Stimulated activated CD8-positive, alpha-beta memory T cell treated with anti-CD3 and anti-CD28 coated beads, Interleukin-4, amount 100 ng/mL, for 4 hours (primary cell): ENCODE results near the gene KRT36.

Experiments
- DNase-seq, 2 donors: peaks; one replicate each; pipeline ENCODE4 v3.0.0-alpha.2; 2020; ENCODE audit warnings: low read depth in 2 of 2, low spot score in 1 of 2

KRT36 gene

GRCh38 chr17:41522301-41523224 lies 32.9 kb upstream of the KRT36 start:
- DNase-seq: no peak

DNA sequence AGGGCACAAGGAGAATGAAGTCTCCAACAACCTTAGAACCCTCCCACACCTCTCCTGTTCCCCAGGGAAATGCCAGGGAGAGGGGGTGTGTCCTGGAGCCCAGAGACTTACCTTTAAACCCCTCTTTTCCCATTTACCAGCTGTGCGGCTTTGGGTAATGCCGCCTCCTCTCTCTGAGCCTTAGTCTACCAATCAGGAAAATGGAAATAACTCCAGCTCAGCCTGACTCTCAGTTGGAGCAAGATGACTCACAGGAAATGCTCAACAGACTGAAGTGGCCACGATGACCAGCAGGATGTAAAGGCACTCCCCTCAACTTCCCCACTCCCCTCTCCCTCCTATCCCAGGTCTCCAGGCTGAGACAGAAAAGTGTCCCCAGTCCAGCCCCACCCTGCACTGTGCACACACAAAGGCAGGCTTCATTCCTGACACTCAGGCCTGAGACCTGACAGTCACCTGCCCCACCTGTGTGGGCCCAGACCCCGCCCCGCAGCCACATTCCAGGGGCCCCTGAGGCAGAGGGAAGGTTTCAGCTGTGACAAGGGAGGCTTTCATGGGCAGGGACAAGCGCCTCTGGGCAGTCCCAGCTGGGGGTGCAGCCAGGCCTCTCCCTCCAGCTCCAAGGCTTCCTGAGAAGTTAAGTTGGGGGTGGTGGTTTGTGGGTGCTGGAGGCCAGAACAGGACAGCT lies 32.0 kb upstream of the KRT36 start:
- no peak for DNase-seq

DNA sequence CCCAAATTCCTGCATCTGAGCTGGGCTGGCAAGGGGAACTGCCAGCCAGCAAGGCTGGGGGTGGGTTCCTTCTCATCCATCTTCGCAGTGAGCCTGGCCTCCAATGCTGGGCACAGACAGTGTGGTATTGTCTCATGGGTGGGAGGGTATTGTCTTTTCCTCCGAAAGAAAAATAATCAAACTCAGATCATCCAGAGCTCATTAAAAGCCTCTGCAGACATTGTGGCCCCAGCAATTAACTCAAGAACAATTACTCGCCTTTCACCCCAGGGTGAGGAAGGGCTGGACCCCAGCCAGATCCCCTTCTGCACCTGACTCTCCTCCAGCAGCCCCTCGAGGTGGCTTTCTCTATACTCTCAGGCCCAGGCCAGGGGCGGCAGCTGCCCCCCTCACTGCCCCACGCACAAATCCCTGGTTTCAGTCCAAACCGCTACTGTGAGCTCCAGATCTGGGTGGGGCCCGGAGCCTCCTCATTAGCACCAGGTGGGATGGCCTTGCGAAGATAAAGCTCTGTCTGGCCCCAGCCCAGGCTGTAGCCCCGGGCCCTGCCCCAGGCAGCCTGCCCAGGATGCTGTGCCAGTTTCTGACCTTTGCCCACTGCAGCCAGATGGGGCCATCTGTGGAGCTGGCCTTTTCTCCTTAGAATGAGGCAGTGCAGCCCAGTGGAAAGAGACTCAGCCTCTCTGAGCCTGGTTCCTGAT lies 31.3 kb upstream of the KRT36 start:
- no peak for DNase-seq

GRCh38 chr17:41519501-41520224 lies 30.0 kb upstream of the KRT36 start:
- DNase-seq: no peak

- DNase-seq: no peak
Observed at GRCh38 chr17:41518789-41519449, 29.2 kb upstream of the KRT36 start, which contains the start of gene KRT15. TSS of gene KRT15 (minus strand) at chr17:41518890. CDS start at chr17:41518827, 63 bp downstream.

GRCh38 chr17:41518031-41518430 lies 28.3 kb upstream of the KRT36 start:
- DNase-seq: no peak

- no peak for DNase-seq
Observed at GRCh38 chr17:41516830-41517283, 27.1 kb upstream of the KRT36 start.

DNA sequence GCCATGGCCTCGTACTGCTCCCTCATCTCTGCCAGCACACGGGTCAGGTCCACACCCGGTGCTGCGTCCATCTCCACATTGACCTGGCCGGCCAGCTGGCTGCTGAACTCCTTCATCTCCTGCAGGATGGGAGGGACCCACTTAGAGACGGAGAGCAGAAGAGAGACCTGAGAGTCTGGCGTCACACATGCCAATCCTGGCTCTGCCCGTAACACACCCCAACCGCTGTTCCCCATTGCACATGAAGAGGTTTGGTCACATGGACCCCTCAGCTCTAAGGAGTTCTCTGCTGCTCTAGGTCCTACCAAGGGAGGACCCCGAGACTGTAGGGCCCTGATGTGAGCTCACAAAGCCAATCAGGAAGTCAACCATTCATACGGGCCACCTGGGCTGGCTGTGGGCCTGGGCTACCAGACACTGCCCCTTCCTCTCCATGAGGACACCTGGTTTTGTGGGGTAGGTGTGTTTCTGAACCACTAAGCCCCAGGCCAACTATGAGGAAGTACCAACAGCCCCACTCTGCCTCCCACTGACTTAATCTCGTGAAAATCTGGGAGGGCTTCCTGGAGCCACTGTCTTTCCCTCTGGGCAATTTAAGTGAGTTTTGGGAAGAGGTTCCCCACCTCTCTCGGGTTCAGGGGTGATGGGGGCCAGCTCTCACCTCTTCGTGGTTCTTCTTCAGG lies 26.6 kb upstream of the KRT36 start:
- DNase-seq: no peak

DNA sequence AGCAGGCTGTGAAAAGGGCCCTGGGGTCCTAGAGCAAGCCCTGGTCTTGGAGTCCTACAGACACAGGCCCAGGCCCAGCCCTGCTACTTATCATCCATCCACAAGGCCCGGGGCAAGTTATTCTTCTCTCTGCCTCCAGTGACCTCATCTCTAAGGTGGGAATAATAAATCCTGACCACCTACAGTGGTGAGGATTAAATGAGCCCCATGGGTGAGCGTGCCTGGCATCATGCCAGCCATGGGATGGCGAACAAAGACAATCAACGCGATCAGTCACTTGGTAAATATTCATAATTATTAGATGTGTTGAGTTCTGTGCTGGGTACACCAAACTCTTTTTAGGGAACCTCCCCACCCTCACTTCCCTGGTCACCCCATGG lies 23.4 kb upstream of the KRT36 start:
- DNase-seq: no peak

DNA sequence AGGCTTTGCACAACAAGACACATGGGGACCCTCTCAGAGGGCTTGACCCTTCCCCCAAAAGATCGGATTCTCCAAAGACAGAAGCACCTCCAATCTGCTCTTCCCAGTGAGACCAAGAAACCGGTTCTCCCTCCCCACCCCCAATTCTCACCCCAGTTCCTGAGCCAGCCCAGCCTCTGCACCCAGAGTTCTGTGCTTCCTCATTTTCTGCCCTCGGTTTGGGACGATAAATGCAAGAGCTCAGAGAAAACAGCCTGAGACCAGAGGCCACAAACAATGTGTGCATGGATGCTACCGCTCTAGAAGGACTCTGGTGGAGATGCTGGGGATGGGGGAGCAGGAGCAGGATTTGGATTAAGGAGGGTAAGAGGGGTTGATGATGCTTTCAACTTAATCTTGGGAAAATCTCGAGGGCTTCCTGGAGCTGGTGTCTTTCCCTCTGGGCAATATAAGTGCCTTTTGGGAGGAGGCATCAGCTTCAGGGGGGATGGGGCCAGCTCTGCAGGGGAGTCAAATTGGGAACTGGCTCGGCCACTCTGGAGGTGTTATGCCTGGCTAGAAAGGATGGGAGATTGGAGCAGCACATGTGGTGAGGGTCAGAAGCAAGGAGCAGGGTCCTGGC lies 22.9 kb upstream of the KRT36 start:
- DNase-seq: no peak

DNA sequence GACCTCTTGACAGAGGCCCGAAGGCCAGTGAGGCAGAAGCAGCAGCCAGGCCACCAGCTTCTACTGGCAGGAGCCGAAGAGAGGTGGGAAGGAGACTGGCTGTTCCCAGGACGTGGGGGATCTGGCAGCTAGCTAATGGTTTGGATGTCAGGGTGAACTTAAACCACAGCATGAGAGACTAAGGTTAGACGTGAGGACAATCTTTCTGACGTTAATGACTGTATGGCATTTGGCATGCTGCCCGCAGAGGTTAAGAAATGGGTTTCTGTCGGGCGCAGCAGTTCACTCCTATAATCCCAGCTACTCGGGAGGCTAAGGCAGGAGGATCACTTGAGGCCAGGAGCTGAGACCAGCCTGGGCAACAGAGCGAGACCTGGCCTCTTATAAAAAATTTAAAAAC lies 22.0 kb upstream of the KRT36 start:
- no peak for DNase-seq

- DNase-seq: no peak
Observed at GRCh38 chr17:41511116-41511515, 21.4 kb upstream of the KRT36 start.

GRCh38 chr17:41510251-41511065 lies 20.7 kb upstream of the KRT36 start:
- no peak for DNase-seq

DNA sequence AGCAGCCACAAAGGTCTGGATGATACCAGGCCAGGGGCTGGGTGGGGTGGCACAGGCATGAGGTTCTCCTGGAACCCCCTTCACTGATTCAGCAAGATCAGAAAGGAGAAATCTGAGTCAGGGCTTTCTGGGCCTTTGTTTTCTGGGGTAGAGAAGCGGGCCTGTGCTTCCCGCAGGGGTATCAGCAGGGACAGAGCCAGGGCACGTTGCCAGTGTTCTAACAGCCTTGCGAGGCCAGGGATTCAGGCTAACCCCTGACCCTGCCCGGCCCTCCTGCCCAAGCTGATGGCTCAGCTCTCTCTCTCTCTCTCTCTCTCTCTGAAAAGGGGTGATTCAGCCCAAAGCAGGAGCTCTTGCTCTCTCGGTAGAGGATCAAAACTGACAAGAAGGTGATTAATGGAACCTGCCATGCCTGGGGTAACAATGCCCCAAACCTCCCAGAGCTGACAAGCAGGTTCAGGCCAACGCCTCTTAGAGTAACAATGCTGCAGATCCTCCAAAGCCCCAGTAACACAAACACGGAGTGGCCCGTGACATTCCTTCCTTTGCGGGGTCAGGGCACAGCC lies 17.7 kb upstream of the KRT36 start:
- no peak for DNase-seq

DNA sequence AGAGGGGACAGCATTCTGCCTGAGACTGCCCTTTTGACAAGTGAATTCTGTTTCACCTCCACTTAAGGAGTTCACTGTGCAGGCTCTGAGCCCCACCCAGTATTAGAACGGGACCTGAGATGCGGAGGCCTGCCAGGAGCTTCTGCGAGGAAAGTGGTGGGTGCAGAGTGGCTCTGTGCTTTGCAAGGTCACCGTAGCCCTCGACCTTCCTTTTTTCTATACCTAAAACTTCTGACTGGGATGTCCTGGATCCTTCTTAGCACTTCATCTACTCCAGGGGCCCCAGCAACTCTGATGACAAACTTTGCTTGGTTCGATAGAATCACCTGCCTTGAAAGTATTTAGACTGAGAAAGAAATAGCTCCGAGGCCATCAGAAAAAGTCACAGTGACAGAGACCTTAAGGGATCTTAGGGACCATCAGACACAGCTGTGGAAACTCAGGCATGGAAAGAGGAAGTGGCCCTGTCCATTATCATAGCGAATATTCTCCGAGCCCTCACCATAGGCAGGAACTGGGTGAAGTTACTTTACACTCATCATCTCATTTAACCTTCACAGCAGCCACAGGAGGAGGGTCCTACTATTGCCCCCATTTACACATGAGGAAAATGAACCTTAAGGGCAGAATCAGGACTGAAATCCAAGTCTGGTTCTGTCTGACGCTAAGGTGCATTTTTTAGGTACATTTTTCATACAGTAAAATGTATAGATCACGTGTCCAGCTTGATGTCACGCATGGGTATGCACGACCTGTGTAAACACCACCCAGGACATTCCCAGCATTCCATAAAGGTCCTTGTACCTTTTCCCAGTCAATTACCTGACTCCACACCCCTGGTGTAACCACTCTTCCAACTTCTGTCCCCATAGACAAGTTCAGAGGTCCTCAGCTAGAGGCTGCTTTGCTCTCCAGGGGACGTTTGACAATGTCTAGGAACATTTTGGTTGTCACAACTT lies 16.4 kb upstream of the KRT36 start:
- no peak for DNase-seq

- no peak for DNase-seq
Observed at GRCh38 chr17:41505007-41505808, 15.5 kb upstream of the KRT36 start, which contains the start of gene KRT13. TSS of gene KRT13 (minus strand) at chr17:41505612. CDS start at chr17:41505550, 62 bp downstream.
